ENCODE data around the gene OR2L5. TPM values are rescaled to one million over a fixed set of nuclear protein-coding genes. Genes with fewer than 3 reads are reported as not detected.

OR2L5 gene
- total and polyA plus RNA-seq, 2 of the 4 experiments (the other 2 are of a cell fraction): not detected

DNA sequence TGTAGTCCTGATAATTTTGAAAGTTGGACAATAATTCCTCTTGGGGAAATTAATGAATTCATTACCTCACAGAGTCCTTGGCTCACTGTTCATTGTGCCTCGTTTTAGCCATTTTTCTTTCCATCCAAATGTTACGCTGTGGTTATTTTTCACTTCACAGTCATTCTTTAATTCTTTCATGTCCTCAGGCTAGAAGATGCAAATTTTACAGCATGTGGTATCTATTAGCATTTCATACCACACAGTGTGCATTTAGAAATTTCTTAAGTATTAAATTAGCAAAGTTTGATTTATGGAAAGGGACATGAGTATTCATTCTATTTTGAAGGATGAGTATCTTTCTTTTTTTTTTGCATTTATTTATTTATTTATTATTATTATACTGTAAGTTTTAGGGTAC is 51.6 kb downstream of the OR2L5 start:
- H4K20me1 ChIP-seq (ENCODE audit: insufficient read depth, low read length): no peaks in the 10 kb centered on the region
- H2BK15ac ChIP-seq (ENCODE audit: low read depth, low read length): no peak overlapping the region
- no peak overlapping the region for H2AFZ ChIP-seq (replicated peaks; ENCODE audit: low read length, poor library complexity)
- H2AK9ac ChIP-seq (replicated peaks; ENCODE audit: low read depth, low read length, poor library complexity): no peak overlapping the region
- no TSS peak for BruUV-seq (replicated peaks)
- no peak overlapping the region for H3K27ac ChIP-seq (ENCODE audit: insufficient read depth, low read length)
- no peak overlapping the region for H4K91ac ChIP-seq (ENCODE audit: insufficient read depth, low read depth, low read length)
- WGBS, 2 experiments (ENCODE audit: extremely low coverage in 2 of 2, insufficient read length in 1 of 2): no CpG with 5 or more reads among the region's 2 CpGs
- no peak overlapping the region for H2BK5ac ChIP-seq (ENCODE audit: low read depth, low read length, poor library complexity, severe bottlenecking)
- in situ Hi-C loops (cut with MboI; ENCODE audit: low sequenced_read_pairs) (no loop called here), intact Hi-C loops (cut with micrococcal nuclease) (no loop called here), dilution Hi-C loops (cut with HindIII; ENCODE audit: low sequenced_read_pairs, unreplicated experiment) (no loop called here)
- H3K79me1 ChIP-seq (ENCODE audit: low read depth in 1 of 2, low read length in 2 of 2): no peaks in the 10 kb centered on the region
- H2BK20ac ChIP-seq (ENCODE audit: low read depth, low read length): no peak overlapping the region
- TF ChIP-seq MAFK (IDR thresholded peaks at IDR 0.05; ENCODE audit: low read depth, low read length) (no peak), CHD1 (IDR thresholded peaks at IDR 0.05; ENCODE audit: low read depth, low read length) (no peak), CEBPB (IDR thresholded peaks at IDR 0.05; ENCODE audit: low read depth, low read length) (no peak)
- H3K9ac ChIP-seq (ENCODE audit: low read depth, low read length): no peak overlapping the region
- no peak overlapping the region for H3K14ac ChIP-seq (replicated peaks; ENCODE audit: low read depth, low read length)
- no peak overlapping the region for H3K4me3 ChIP-seq (ENCODE audit: insufficient read depth, low read depth, low read length)
- no peak overlapping the region for H3K4me2 ChIP-seq (ENCODE audit: low read depth, low read length)
- no peaks in the 10 kb centered on the region for H3K36me3 ChIP-seq (ENCODE audit: control insufficient read depth, insufficient read depth, low read length)
- H2AK5ac ChIP-seq (ENCODE audit: low read depth, low read length): no peak overlapping the region
- H3K9me3 ChIP-seq (ENCODE audit: control insufficient read depth, insufficient read depth, low read length): peaks cover 4% of the 10 kb centered on the region
- no peak overlapping the region for H4K8ac ChIP-seq (ENCODE audit: low read depth in 2 of 2, low read length in 2 of 2)
- no peaks in the 10 kb centered on the region for H3K9me1 ChIP-seq (ENCODE audit: insufficient read depth, low read length)
- no peak overlapping the region for H3K56ac ChIP-seq (ENCODE audit: extremely low read depth, insufficient read depth, low read length)
- H3K23ac ChIP-seq (ENCODE audit: low read depth, low read length): no peak overlapping the region
- no peak overlapping the region for H4K5ac ChIP-seq (ENCODE audit: low read depth, low read length)
- no peak overlapping the region for H3K18ac ChIP-seq (ENCODE audit: low read depth, low read length)
- DNase-seq (no peak), ATAC-seq (ENCODE audit: low read depth) (no peak)
- ChIA-PET POLR2A (ENCODE audit: unreplicated experiment) (no interaction called here), CTCF (no interaction called here)
- no peaks in the 10 kb centered on the region for H3K4me1 ChIP-seq (ENCODE audit: control insufficient read depth, insufficient read depth, low read length)
- no peaks in the 10 kb centered on the region for H3K27me3 ChIP-seq (ENCODE audit: control insufficient read depth, insufficient read depth, low read length)
- no peak overlapping the region for H3K4ac ChIP-seq (ENCODE audit: low read depth, low read length)
- H2BK120ac ChIP-seq (ENCODE audit: low read depth, low read length): no peak overlapping the region
